SU-DHL-6 (cell line): ENCODE measurements around the gene KANSL3.

Source experiments
- EZH2phosphoT487 ChIP-seq: fragments of 200-600 bp; sonication (generic), shearing (Covaris generic); conservative IDR thresholded peaks from 2 replicates; pipeline ENCODE4 v1.6.1; 2018; ENCODE audit warnings: mild to moderate bottlenecking, antibody characterized with exemption, low read length, moderate library complexity, mixed read lengths
- TF ChIP-seq, protein P1 (sequence below): fragments of 200-600 bp; sonication (generic); IDR thresholded peaks from one replicate; pipeline ENCODE4 v1.5.1; 2017; ENCODE audit warnings: antibody characterized with exemption, mild to moderate bottlenecking, low read length, moderate library complexity; ENCODE audit not compliant: insufficient read depth, poor library complexity, severe bottlenecking

DNA sequence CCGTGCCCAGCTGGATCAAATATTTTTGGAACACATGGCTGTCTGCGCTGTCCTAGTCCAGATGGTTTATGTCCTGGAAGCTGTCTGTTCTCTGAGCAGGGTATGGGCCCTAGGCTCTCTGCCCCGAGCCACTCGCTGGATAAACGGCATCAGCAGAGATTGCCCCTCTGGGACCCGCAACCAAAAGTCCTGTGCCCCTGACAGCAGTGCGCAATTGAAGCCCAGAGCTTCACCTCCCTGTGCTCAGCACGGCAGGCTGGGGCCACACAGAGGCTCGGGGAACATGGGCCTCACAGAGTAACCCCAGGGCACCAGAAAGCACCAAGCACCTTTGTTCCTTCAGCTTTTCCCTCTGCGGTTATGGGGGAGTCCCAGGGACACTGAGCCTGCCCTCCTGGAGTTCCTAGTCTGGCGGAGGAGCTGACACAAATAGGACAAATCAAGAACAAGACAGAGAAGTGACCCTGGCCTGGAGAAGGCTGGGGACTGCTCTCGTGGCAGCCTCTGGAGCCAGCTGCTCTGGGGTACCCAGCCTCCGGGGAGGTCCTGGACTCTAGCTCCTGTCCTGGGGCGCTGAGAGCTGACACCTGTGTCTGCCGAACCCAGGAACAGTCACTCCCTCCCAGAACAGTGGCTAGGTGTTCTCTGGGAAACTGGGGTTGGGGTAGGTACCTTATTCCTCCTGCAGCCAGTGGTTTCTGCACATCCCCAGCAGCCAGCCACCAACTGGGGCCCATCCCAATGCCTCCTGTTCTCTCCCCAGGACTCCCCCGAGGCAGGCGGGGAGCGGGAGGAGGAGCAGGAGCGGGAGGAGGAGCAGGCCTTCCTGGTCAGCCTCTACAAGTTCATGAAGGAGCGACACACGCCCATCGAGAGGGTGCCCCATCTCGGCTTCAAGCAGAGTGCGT, 89.3 kb downstream of the KANSL3 start:
- TF ChIP-seq, protein P1, sequence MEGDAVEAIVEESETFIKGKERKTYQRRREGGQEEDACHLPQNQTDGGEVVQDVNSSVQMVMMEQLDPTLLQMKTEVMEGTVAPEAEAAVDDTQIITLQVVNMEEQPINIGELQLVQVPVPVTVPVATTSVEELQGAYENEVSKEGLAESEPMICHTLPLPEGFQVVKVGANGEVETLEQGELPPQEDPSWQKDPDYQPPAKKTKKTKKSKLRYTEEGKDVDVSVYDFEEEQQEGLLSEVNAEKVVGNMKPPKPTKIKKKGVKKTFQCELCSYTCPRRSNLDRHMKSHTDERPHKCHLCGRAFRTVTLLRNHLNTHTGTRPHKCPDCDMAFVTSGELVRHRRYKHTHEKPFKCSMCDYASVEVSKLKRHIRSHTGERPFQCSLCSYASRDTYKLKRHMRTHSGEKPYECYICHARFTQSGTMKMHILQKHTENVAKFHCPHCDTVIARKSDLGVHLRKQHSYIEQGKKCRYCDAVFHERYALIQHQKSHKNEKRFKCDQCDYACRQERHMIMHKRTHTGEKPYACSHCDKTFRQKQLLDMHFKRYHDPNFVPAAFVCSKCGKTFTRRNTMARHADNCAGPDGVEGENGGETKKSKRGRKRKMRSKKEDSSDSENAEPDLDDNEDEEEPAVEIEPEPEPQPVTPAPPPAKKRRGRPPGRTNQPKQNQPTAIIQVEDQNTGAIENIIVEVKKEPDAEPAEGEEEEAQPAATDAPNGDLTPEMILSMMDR = no peak
- no peak for TF ChIP-seq EZH2phosphoT487
